ENCODE data around the gene CHCHD3. TPM values are rescaled to one million over a fixed set of nuclear protein-coding genes. Genes with fewer than 3 reads are reported as not detected.

The CHCHD3 gene
- 10 to 100 TPM; 16.5 to 42.6 (median 21.6) TPM for total RNA-seq
- long read RNA-seq, transcript CHCHD3-201 (8 exons, 1,598 nt): major isoform, 7 of 8 reads
- long read RNA-seq, partial matches to known transcripts: 0 of 8 reads
- long read RNA-seq, other reads (novel, unspliced or antisense): 1 of 8 reads

DNA sequence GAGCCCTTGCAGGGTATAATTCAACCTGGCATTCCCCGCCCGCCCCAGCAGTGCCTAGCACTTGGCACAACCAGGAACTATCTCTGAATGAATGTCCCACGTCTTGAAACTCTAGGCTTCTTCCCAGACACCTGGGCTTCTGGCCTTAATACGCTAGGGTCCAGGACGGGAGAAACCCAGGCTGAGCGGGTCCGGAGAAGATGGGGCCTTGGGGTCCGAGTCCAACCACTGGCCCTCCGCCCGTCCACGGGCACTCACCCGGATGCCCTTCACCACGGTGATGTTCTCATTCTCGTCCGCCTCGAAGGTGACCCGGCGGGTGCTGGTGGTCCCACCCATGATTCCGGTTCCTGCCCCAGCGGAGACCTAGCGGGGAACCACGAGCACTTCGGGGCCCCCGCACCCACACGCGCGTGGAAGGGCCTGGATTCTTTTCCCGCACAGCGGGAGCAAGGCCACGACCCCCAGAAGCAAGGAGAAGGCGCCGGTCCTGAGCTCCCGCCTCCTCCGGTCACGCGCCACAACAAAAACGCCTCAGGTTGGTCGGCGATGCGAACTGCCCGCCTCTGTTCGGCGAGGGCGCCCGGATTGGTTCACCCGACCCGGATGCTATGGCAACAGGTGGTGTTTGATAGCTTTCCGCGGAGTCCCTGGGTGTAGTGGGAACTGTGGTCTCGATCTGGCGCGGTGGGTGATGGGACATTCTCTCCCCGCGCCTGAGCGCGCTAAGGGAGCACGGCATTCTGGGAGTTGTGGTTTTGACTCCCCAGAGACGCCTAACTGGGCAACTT lies at the start of gene CHCHD3:
Gene CHCHD3, minus strand, starts transcription at position 492 of the 791 bp plus-strand sequence. Its CDS starts 153 bp downstream, at position 339.
- ATAC-seq: peak; percentile 99 to 100 (median 100)
- Histone ChIP-seq H3K4me1 (peaks cover 0 to 21% (median 1%) of the 10 kb centered on the region in 4 donors), H3K27me3 (no peaks in the 10 kb centered on the region), H3K9me3 (no peaks in the 10 kb centered on the region), H3K27ac (peak within 1 kb of the TSS; percentile 55 to 69 (median 57)), H3K36me3 (no peaks in the 10 kb centered on the region), H3K4me3 (peak within 1 kb of the TSS; percentile 73 to 96 (median 88))
- peak; percentile 97 to 99 (median 98) for DNase-seq
- intact Hi-C loops (cut with DNase I): no loop called here
- 0% methylated on average over 17 of the region's 58 CpGs for WGBS (ENCODE audit: insufficient coverage, low coverage, low lambda C conversion rate, missing lambda C conversion rate)
- TF ChIP-seq POLR2A (IDR thresholded peaks at IDR 0.05): peak; percentile 55
- TF ChIP-seq, protein P1, sequence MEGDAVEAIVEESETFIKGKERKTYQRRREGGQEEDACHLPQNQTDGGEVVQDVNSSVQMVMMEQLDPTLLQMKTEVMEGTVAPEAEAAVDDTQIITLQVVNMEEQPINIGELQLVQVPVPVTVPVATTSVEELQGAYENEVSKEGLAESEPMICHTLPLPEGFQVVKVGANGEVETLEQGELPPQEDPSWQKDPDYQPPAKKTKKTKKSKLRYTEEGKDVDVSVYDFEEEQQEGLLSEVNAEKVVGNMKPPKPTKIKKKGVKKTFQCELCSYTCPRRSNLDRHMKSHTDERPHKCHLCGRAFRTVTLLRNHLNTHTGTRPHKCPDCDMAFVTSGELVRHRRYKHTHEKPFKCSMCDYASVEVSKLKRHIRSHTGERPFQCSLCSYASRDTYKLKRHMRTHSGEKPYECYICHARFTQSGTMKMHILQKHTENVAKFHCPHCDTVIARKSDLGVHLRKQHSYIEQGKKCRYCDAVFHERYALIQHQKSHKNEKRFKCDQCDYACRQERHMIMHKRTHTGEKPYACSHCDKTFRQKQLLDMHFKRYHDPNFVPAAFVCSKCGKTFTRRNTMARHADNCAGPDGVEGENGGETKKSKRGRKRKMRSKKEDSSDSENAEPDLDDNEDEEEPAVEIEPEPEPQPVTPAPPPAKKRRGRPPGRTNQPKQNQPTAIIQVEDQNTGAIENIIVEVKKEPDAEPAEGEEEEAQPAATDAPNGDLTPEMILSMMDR (IDR thresholded peaks at IDR 0.05): no peak

DNA sequence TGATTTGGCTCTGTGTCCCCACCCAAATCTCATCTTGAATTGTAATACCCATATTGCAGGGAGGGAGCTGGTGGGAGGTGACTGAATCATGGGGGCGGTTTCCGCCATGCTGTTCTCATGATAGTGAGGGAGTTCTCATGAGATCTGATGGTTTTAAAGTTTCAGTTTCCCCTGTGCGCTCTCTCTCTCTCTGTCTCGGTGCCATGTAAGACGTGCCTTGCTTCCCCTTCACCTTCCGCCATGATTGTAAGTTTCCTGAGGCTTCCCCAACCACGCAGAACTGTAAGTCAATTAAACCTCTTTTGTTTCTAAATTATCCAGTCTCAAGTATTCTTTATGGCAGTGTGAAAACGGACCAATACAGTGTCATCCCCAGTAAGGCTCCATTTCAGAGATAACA lies 48.3 kb upstream of the CHCHD3 start:
- Histone ChIP-seq H3K4me3 (no peak overlapping the region), H3K36me3 (no peaks in the 10 kb centered on the region), H3K4me1 (no peaks in the 10 kb centered on the region), H3K9me3 (no peaks in the 10 kb centered on the region), H3K27ac (no peak overlapping the region), H3K27me3 (no peaks in the 10 kb centered on the region)
- TF ChIP-seq POLR2A (IDR thresholded peaks at IDR 0.05): no peak
- TF ChIP-seq, protein P1 (IDR thresholded peaks at IDR 0.05): no peak
- ATAC-seq (no peak), DNase-seq (no peak)
- intact Hi-C loops (cut with DNase I): no loop called here
- 83% methylated on average over 6 of the region's 8 CpGs for WGBS (ENCODE audit: insufficient coverage, low coverage, low lambda C conversion rate, missing lambda C conversion rate)

DNA sequence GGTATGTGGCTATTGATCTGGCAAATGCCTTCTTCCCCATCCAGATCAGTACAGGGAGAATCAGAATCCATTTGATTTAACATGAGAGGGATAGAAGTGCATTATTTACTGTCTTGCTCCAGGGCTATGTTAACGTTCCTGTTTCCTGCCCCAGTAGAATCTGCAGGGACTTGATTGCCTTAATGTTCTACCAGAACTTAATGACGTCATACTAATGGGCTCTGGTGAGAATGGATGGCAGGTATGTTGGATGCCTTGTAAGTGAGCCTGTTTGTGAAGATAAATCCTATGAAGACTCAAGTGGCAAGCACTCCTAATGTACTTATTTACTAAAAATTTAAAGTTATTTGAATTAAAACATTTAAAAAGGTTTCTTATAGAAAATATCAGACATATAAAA lies 44.5 kb upstream of the CHCHD3 start:
- Histone ChIP-seq H3K4me1 (no peaks in the 10 kb centered on the region), H3K36me3 (no peaks in the 10 kb centered on the region), H3K4me3 (no peak overlapping the region), H3K9me3 (no peaks in the 10 kb centered on the region), H3K27ac (no peak overlapping the region), H3K27me3 (no peaks in the 10 kb centered on the region)
- TF ChIP-seq POLR2A (IDR thresholded peaks at IDR 0.05): no peak
- TF ChIP-seq, protein P1 (IDR thresholded peaks at IDR 0.05): no peak
- intact Hi-C loops (cut with DNase I): no loop called here
- no peak for ATAC-seq
- 20% methylated on average over 2 of the region's 2 CpGs for WGBS (ENCODE audit: insufficient coverage, low coverage, low lambda C conversion rate, missing lambda C conversion rate)
- DNase-seq: no peak

DNA sequence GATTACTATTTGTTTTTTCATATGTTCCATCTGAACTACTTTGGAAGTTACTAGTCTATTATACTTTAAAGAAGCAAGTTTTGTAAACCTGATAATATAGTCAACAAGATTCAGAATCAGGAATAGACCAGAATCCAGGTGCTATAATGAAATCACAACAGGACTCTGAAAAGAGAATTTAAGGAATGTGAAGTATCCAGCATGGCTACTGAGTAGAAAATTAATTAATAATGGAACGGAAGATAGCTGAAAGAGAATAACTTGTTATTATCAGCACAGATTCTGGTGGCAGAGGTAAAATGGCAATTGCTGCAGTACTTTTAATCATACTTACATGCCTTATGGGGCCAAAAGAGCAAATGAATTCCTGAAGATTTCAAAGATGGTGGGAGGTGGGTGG lies 43.1 kb upstream of the CHCHD3 start:
- Histone ChIP-seq H3K36me3 (no peaks in the 10 kb centered on the region), H3K4me1 (no peaks in the 10 kb centered on the region), H3K9me3 (no peaks in the 10 kb centered on the region), H3K27me3 (no peaks in the 10 kb centered on the region), H3K4me3 (no peak overlapping the region), H3K27ac (no peak overlapping the region)
- WGBS (ENCODE audit: insufficient coverage, low coverage, low lambda C conversion rate, missing lambda C conversion rate): 0% methylated on average over 1 of the region's 1 CpG
- ATAC-seq: no peak
- TF ChIP-seq, protein P1 (IDR thresholded peaks at IDR 0.05): no peak
- TF ChIP-seq POLR2A (IDR thresholded peaks at IDR 0.05): no peak
- intact Hi-C loops (cut with DNase I): no loop called here
- no peak for DNase-seq

Data from right lobe of liver (tissue), 6 donors.